NCI-H2227 (cell line): ENCODE results near the gene VPS13D.
"Not testable (repeated sequence)": the region's sequence is repeated elsewhere in the genome, so short reads cannot be mapped to it uniquely, and the experiment has no call there.

ENCODE experiments used
- DNase-seq: peaks from one replicate; lab custom pipeline; 2025; ENCODE audit not compliant: unreplicated experiment; lab: John Stamatoyannopoulos, UW

VPS13D gene

GRCh38 chr1:12200208-12200607 lies 29.6 kb upstream of the VPS13D start:
- DNase-seq: no peak

GRCh38 chr1:12201352-12202189 lies 28.3 kb upstream of the VPS13D start:
- DNase-seq: no peak

DNA sequence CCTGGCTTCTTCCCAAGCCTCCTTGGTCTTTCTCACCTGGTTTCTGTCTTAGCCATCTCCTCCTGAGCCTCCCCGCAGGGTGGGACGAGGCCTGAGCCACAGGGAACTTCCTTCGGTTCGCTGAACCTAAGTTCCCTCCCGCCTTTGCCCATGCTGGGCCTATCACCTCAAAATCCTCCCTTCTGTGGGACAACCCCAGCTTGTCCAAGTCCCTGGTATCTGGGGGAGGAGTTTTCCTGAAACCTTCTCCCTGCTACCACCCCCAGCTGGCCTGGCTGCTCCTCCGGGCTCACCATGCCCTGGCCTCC lies 27.7 kb upstream of the VPS13D start:
- DNase-seq: no peak

GRCh38 chr1:12202577-12202976 lies 27.3 kb upstream of the VPS13D start:
- no peak for DNase-seq

GRCh38 chr1:12203216-12204007 lies 26.4 kb upstream of the VPS13D start:
- DNase-seq: no peak

DNA sequence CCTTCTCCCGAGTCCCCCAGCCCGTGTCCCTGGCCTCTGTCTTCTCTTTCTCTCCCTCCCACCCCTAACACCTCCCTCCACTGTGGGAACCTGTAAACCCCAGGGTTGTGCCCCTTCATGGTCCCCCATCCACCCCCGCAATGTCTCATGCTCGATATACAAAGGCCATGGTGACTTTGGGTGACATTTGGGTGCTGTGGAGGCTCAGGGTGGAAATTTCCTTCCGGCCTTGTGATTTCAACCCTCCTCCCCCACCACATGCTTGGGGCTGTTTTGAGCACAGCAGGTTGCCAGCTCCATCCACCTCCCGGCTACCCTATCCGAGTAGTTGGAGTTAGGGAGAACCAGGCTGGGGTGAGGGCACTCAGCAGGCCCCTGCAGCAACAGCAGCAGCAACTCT lies 25.7 kb upstream of the VPS13D start:
- no peak for DNase-seq

- no peak for DNase-seq
Observed at GRCh38 chr1:12204754-12205658, 24.8 kb upstream of the VPS13D start.

DNA sequence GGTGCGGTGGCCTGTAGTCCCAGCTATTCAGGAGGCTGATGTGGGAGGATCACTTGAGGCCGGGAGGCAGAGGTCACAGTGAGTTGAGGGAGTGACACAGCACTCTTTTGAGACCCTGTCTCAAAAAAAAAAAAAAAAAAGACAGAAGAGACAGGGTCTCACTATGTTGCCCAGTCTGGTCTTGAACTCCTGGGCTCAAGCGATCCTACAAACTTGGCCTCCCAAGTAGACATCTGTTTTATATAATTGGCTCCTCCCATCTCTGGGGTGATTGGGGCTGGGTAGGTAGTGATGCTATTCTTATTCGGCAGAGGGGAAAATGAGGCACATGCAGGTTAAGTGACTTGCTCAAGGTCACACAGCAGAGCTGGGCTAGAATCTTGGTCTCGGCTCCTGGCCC lies 23.6 kb upstream of the VPS13D start:
- DNase-seq: no peak

DNA sequence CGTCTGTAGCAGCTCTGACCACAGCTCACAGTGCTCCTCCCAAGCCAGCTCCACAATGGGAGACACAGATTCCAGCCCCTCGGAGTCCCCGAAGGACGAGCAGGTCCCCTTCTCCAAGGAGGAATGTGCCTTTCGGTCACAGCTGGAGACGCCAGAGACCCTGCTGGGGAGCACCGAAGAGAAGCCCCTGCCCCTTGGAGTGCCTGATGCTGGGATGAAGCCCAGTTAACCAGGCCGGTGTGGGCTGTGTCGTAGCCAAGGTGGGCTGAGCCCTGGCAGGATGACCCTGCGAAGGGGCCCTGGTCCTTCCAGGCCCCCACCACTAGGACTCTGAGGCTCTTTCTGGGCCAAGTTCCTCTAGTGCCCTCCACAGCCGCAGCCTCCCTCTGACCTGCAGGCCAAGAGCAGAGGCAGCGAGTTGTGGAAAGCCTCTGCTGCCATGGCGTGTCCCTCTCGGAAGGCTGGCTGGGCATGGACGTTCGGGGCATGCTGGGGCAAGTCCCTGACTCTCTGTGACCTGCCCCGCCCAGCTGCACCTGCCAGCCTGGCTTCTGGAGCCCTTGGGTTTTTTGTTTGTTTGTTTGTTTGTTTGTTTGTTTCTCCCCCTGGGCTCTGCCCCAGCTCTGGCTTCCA lies 22.9 kb upstream of the VPS13D start:
- DNase-seq: no peak

- no peak for DNase-seq
Observed at GRCh38 chr1:12208271-12208670, 21.6 kb upstream of the VPS13D start.

GRCh38 chr1:12208764-12209494 lies 20.9 kb upstream of the VPS13D start:
- peak; percentile 83 for DNase-seq

- DNase-seq: no peak
Observed at GRCh38 chr1:12209495-12209832, 20.4 kb upstream of the VPS13D start.

GRCh38 chr1:12215118-12215961 lies 14.5 kb upstream of the VPS13D start:
- no peak for DNase-seq

- no peak for DNase-seq
Observed at GRCh38 chr1:12219800-12220199, 10.0 kb upstream of the VPS13D start.

DNA sequence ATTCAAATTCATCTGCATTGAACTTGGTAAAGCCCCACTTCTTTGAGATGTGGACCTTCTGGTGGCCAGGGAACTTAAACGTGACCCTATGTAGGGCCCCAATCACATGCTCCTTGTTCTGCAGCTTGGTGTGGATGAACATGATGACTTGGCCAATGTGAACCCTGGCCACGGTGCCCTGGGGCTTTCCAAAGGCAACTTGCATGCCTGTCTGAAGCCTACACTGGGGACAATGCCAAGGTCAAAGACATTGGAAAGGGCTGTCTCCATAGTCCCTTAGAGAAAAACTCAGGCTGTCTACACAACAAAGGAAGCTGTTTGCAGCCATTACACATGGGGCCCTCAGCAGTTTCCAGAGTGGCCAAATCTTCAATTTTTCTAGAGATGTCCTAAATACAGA lies 8.9 kb upstream of the VPS13D start:
- no peak for DNase-seq

DNA sequence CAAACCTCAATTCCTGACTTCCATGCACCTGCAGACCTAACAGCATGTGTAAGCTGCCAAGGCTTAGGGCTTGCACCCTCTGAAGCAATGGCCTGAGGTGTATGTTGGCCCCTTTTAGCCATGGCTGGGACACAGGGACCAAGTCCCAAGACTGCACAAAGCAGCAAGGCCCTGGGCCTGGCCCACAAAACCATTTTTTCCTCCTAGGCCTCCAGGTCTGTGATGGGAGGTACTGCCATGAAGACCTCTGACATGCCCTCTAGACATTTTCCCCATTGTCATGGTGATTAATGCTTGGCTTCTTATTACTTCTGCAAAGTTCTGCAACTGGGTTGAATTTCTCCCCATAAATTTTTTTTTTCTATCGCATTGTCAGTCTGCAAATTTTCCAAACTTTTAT lies 7.1 kb upstream of the VPS13D start:
- DNase-seq: not testable (repeated sequence)

- DNase-seq: not testable (repeated sequence)
Observed at GRCh38 chr1:12224092-12224491, 5.7 kb upstream of the VPS13D start.

- DNase-seq: no peak
Observed at GRCh38 chr1:12228979-12229378, 851 bp upstream of the VPS13D start.

DNA sequence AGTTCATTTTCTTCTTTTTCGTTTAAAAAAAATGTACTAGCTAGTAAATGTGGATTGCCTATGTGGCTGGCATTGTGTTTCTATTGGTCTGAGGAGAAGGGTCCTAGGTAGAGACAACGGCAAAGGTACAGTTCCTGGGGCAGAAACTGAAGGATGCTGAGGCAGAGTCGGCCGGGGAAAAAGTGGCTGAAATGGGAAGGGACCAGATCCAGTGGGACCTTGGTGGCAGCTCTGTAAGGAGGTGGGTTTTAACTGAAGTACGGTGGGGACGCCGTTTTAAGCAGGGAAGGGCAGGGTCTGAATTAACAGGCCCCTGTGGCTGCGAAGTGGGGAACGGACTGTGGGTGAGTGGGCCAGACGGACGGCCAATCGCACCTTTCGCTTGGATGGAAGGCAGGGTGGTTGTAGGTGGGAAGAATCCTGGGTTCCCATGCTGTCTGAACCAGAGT lies 420 bp upstream of the VPS13D start:
- no peak for DNase-seq
